GM18502 (cell line): ENCODE data around the gene NAAA.
A peak's percentile ranks its signal among the peaks of the same experiment; 100 is the strongest.
"Not testable (repeated sequence)": the region's sequence is repeated elsewhere in the genome, so short reads cannot be mapped to it uniquely, and the experiment has no call there.

ENCODE experiments used
- ATAC-seq: cut with Tn5 transposase; IDR thresholded peaks from one replicate; pipeline ENCODE4 v1.9.1; 2021; ENCODE audit warnings: mild to moderate bottlenecking; ENCODE audit not compliant: unreplicated experiment, poor library complexity

Gene NAAA

GRCh38 chr4:75940692-75941253, at the start of gene NAAA:
Gene NAAA, minus strand, starts transcription at chr4:75941013. Its CDS starts 64 bp downstream, at chr4:75940949.
- ATAC-seq: peak; percentile 92

GRCh38 chr4:75989846-75990528, 49.2 kb upstream of the NAAA start:
- no peak for ATAC-seq

GRCh38 chr4:75985116-75985515, 44.3 kb upstream of the NAAA start:
- no peak for ATAC-seq

GRCh38 chr4:75980576-75980975, 39.8 kb upstream of the NAAA start:
- ATAC-seq: no peak

GRCh38 chr4:75976177-75976576, 35.4 kb upstream of the NAAA start:
- ATAC-seq: no peak

- ATAC-seq: no peak
Measured at GRCh38 chr4:75973766-75974165, 33.0 kb upstream of the NAAA start.

GRCh38 chr4:75968084-75968483, 27.3 kb upstream of the NAAA start:
- ATAC-seq: no peak

GRCh38 chr4:75963558-75963957, 22.7 kb upstream of the NAAA start:
- ATAC-seq: no peak

GRCh38 chr4:75962072-75962471, 21.3 kb upstream of the NAAA start:
- ATAC-seq: not testable (repeated sequence)

- not testable (repeated sequence) for ATAC-seq
Measured at GRCh38 chr4:75958546-75958945, 17.7 kb upstream of the NAAA start.

GRCh38 chr4:75954811-75955210, 14.0 kb upstream of the NAAA start:
- ATAC-seq: not testable (repeated sequence)

- no peak for ATAC-seq
Measured at GRCh38 chr4:75953509-75953908, 12.7 kb upstream of the NAAA start.

- ATAC-seq: no peak
Measured at GRCh38 chr4:75950213-75950815, 9.5 kb upstream of the NAAA start.

GRCh38 chr4:75948822-75949444, 8.1 kb upstream of the NAAA start:
- ATAC-seq: peak; percentile 88

- ATAC-seq: peak; percentile 65
Measured at GRCh38 chr4:75939890-75940691, 722 bp downstream of the NAAA start.

- ATAC-seq: no peak
Measured at GRCh38 chr4:75935628-75936027, 5.2 kb downstream of the NAAA start.

- no peak for ATAC-seq
Measured at GRCh38 chr4:75930152-75930551, 10.7 kb downstream of the NAAA start.

GRCh38 chr4:75924916-75925315, 15.9 kb downstream of the NAAA start:
- ATAC-seq: not testable (repeated sequence)

GRCh38 chr4:75924309-75924827, 16.4 kb downstream of the NAAA start:
- ATAC-seq: no peak

GRCh38 chr4:75922588-75922987, 18.2 kb downstream of the NAAA start:
- ATAC-seq: no peak
